Sciatic nerve (tissue), 2 donors: ENCODE data around the gene CDH13. TPM values are rescaled to one million over a fixed set of nuclear protein-coding genes. Genes with fewer than 3 reads are reported as not detected.

Source experiments
- ATAC-seq: fragments of 200-7000 bp; cut with Tn5 transposase; one replicate; pipeline ENCODE4 v1.9.1; 2020; ENCODE audit warnings: mild to moderate bottlenecking, moderate library complexity
- DNase-seq: peaks from one replicate; pipeline ENCODE4 v3.0.0-alpha.2; 2020; ENCODE audit warnings: low spot score
- intact Hi-C: fragments of 100-400 bp; cut with DNase I; formaldehyde crosslinking; loops from one replicate; pipeline ENCODE4 v1.14.2; 2022
- total RNA-seq: library from RNA; stranded (reverse); fragmentation: NEBNext Ultra II Directional; extraction: Animal tissue kit (Norgen Biotek cat#: 25700); gene quantifications from one replicate; pipeline ENCODE4 v1.2.1, GENCODE V29; 2021
- donor health status: DM: no; HTN: no; CAD: no.
- donor health status: DM: no; HTN: no; CAD: no.

The CDH13 gene
- total RNA-seq, 1 donor from 2014 or later: 7.5 TPM

- DNase-seq (no peak), ATAC-seq (no peak)
These were observed 915.7 kb downstream of the CDH13 start for GRCh38 chr16:83542491-83542890.

GRCh38 chr16:83549316-83550182 lies 922.8 kb downstream of the CDH13 start:
- ATAC-seq (no peak), DNase-seq (no peak)
- intact Hi-C loops: no loop called here

More at GRCh38 chr16:83542491-83542890, 915.7 kb downstream of the CDH13 start:
- intact Hi-C loops: no loop called here

GRCh38 chr16:83550183-83550569 lies 923.4 kb downstream of the CDH13 start:
- intact Hi-C loops: no loop called here

GRCh38 chr16:83552228-83552627 lies 925.5 kb downstream of the CDH13 start:
- no peak for ATAC-seq
- no peak for DNase-seq
- intact Hi-C loops: no loop called here

More at GRCh38 chr16:83550183-83550569, 923.4 kb downstream of the CDH13 start:
- DNase-seq (no peak), ATAC-seq (no peak)

- intact Hi-C loops: no loop called here
- ATAC-seq (no peak), DNase-seq (no peak)
These were observed 926.2 kb downstream of the CDH13 start for GRCh38 chr16:83552930-83553329.

DNA sequence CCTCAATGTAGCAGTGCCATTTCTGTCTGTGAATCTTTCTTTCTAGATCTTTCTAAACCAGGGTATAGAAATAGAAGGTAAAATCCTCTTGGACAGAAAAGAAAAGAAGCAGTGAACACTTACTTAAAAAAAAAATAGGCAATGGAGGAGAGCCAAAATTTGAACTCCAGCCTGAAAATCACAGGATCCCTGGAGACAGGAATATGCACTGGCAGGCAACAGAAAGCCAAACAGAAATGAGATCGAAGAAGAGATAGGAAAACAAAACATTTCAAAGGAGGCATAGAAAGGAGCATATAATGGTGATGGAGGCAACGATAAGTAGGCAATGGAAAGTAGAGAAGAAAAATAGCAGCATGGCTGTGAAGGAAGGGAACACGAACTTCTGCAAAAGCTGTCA lies 927.3 kb downstream of the CDH13 start:
- ATAC-seq (no peak), DNase-seq (no peak)
- intact Hi-C loops: no loop called here

DNA sequence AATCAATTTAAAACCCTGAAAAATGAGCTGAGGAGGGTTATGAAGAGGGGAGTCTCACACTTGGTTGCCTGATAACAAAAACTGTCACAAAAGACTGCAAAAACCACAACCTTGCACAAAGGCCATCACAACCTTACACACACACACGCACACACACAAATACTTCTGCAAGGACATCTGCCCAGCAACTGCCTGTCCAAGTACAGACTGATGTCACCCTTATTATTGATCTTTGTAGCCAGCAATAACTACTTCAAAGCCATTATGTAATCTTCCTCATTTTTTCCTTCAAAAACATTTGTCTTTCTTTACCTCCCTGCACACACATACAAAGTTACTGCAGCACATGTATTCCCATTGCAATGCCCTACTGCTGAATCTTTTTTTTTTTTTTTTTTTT lies 927.8 kb downstream of the CDH13 start:
- ATAC-seq (no peak), DNase-seq (no peak)
- intact Hi-C loops: no loop called here

- no peak for ATAC-seq
- intact Hi-C loops: no loop called here
These were observed 935.1 kb downstream of the CDH13 start for GRCh38 chr16:83561876-83562275.

GRCh38 chr16:83568345-83568744 lies 941.6 kb downstream of the CDH13 start:
- intact Hi-C loops: no loop called here
- ATAC-seq (no peak), DNase-seq (no peak)

More at GRCh38 chr16:83561876-83562275, 935.1 kb downstream of the CDH13 start:
- DNase-seq: no peak

DNA sequence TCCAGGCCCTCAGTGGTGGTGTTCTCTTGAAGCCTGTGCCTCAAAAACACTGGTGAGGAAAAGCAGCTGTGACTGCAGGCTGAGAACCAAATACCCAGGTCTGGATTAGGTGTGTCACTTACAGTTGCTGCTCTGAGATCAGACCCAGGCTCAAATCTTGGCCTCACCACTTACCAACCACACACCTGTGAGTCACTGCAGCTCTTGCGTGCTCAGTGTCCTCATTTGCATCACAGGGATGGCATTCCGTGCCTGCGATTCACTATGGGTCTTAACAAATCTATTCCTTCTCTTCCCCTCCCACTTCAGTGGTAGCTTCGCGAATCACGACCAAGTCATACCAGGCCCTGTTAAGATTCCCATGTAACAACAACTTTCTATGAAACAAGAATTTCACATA lies 947.6 kb downstream of the CDH13 start:
- DNase-seq (no peak), ATAC-seq (no peak)
- intact Hi-C loops: no loop called here

GRCh38 chr16:83577078-83577745 lies 950.4 kb downstream of the CDH13 start:
- DNase-seq (no peak), ATAC-seq (no peak)
- intact Hi-C loops: no loop called here

GRCh38 chr16:83578171-83578570 lies 951.4 kb downstream of the CDH13 start:
- DNase-seq (no peak), ATAC-seq (no peak)
- intact Hi-C loops: no loop called here

- DNase-seq (no peak), ATAC-seq (no peak)
- intact Hi-C loops: no loop called here
These were observed 952.3 kb downstream of the CDH13 start for GRCh38 chr16:83579027-83579426.

- ATAC-seq (no peak), DNase-seq (no peak)
- intact Hi-C loops: no loop called here
These were observed 952.7 kb downstream of the CDH13 start for GRCh38 chr16:83579436-83579835.

DNA sequence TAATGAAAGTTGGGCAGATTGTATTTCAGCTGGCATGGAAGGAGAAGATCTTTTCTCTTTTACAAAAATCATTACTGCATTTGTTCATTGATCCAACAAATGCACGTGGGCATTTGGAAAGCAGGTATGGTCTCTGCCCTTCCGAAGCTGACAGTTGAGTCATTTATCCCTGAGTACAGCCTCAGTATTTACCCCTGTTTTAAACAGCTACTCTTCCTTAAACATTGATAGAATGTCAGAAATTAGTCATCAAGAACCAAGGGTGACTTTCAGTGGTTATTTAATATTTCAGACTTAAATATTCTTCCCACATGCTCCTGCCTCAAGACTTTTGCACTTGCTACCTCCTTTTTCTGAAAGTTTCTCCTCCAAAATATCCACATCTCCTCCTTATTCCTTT lies 954.3 kb downstream of the CDH13 start:
- DNase-seq (no peak), ATAC-seq (no peak)
- intact Hi-C loops: no loop called here

DNA sequence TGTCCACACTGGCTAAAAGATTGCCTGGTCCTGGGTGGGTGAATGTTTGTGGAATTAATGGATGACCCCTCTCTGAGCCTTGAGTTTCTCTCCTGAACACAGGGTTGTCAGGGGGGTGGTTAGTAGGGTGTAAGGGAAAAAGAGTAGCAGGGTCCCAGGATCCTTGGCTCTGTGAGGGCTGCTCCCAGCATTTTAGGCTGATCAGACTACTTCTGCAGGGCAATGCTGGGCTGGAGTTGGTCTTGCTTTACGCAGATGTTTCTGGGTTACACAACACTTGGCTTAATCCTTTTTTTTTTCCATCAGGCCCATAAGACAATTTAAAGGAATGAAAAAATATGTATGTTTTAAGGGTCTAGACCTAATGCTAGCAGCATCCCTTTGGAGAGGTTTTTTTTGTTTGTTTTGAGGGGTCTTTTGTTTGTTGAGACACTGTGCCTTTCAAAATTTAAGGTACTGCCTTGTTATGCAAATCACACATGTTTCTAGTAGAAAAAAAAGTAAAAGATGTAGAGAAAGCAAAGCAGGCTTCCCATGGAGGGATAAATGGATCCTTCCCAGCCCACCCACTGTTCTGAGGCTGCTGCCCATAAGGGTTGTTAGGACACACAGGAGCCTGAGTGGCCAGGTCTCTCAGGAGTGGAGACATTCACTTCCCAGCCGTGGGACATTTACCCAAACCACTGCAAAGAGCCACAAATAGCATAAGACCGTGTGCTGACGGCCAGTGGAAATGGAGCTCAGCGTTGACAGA lies 955.4 kb downstream of the CDH13 start:
- intact Hi-C loops: no loop called here
- ATAC-seq (no peak), DNase-seq (no peak)

- no peak for DNase-seq
- no peak for ATAC-seq
- intact Hi-C loops: no loop called here
These were observed 959.3 kb downstream of the CDH13 start for GRCh38 chr16:83586036-83586435.

GRCh38 chr16:83586461-83587200 lies 959.9 kb downstream of the CDH13 start:
- ATAC-seq: no peak
- intact Hi-C loops: no loop called here

GRCh38 chr16:83587201-83587600 lies 960.4 kb downstream of the CDH13 start:
- DNase-seq (no peak), ATAC-seq (no peak)
- intact Hi-C loops: no loop called here

More at GRCh38 chr16:83586461-83587200, 959.9 kb downstream of the CDH13 start:
- DNase-seq: no peak
